KMS-11 (cell line): ENCODE results near the gene EZR.

Experiments
- H2AFZ ChIP-seq: fragments of 200-600 bp; sonication (generic); 2 replicates; pipeline ENCODE4 v1.6.1; 2016; ENCODE audit warnings: antibody characterized with exemption, mixed run types, low read depth
- H3K27ac ChIP-seq: fragments of 200-600 bp; sonication (generic); 2 replicates; pipeline ENCODE4 v1.6.1; 2016; ENCODE audit warnings: mild to moderate bottlenecking, mixed run types
- H3K27me3 ChIP-seq: fragments of 200-600 bp; sonication (generic); 2 replicates; pipeline ENCODE4 v1.6.1; 2017; ENCODE audit warnings: mild to moderate bottlenecking, low read depth, mixed run types, moderate library complexity; ENCODE audit not compliant: insufficient read depth
- H3K36me3 ChIP-seq: fragments of 200-600 bp; sonication (generic); 2 replicates; pipeline ENCODE4 v1.6.1; 2017; ENCODE audit warnings: mild to moderate bottlenecking, mixed run types; ENCODE audit not compliant: insufficient read depth
- H3K4me1 ChIP-seq: fragments of 200-600 bp; sonication (generic); 2 replicates; pipeline ENCODE4 v1.6.1; 2016; ENCODE audit warnings: mild to moderate bottlenecking, low read depth, mixed run types; ENCODE audit not compliant: poor library complexity, severe bottlenecking
- H3K4me2 ChIP-seq: fragments of 200-600 bp; sonication (generic); 2 replicates; pipeline ENCODE4 v1.7.0; 2016; ENCODE audit warnings: mild to moderate bottlenecking, mixed run types
- H3K4me3 ChIP-seq: fragments of 200-600 bp; sonication (generic); IDR thresholded peaks from 2 replicates; pipeline ENCODE4 v1.6.1; 2017; ENCODE audit warnings: low read depth, low read length, mixed read lengths; ENCODE audit not compliant: insufficient read depth
- H3K79me2 ChIP-seq: fragments of 200-600 bp; sonication (generic); 2 replicates; pipeline ENCODE4 v1.6.1; 2016; ENCODE audit warnings: low read depth, mixed run types; ENCODE audit not compliant: insufficient read depth
- H3K9ac ChIP-seq: fragments of 200-600 bp; sonication (generic); 2 replicates; pipeline ENCODE4 v1.6.1; 2016; ENCODE audit warnings: mild to moderate bottlenecking, mixed run types
- H4K20me1 ChIP-seq: fragments of 200-600 bp; sonication (generic); 2 replicates; pipeline ENCODE4 v1.6.1; 2016; ENCODE audit warnings: mild to moderate bottlenecking, mixed run types; ENCODE audit not compliant: insufficient read depth
- TF ChIP-seq, protein P1 (sequence below): fragments of 200-600 bp; sonication (generic); conservative IDR thresholded peaks from 2 replicates; pipeline ENCODE4 v1.6.1; 2017; ENCODE audit warnings: low read depth, mild to moderate bottlenecking, antibody characterized with exemption, low read length, moderate library complexity, mixed read lengths

Gene EZR

DNA sequence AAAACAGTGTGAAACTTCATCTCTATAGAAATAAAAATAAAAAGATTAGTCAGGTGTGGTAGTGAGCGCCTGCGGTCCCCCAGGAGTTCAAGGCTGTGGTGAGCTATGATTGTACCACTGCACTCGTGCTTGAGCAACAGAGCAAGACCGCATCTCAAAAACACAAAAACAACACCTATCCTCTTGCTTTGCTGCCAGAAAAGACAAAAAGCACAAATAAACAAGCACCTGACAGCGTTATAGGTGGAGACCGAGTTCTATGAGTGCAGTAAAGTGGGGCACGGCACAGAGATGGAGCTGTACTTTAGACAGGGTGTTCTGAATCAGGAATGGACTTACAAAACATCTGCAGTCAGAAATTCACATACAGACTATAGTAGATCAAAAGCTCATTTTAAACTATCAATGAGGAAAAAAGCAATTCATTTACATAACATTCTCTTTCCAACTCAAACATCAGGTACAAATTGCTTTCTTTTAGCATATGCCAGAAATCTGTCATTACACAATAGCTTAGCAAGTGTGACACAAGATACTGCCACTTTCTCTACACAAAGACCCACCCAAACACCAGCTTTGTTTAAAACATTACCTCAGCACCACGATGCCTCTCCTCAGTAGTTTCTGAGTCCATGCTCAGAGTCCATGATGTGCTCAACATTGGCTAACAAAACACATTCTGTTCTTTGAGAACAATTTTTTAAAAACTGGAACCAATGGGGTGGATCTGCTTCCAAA lies 10.1 kb downstream of the EZR start:
- no peak overlapping the region for H3K4me3 ChIP-seq
- peaks cover 91% of the 10 kb centered on the region for H3K4me1 ChIP-seq
- peaks cover 79% of the 10 kb centered on the region for H4K20me1 ChIP-seq
- H3K36me3 ChIP-seq: no peaks in the 10 kb centered on the region; the same call in 1 of the 2 replicates
- H3K4me2 ChIP-seq: no peak overlapping the region
- TF ChIP-seq, protein P1, sequence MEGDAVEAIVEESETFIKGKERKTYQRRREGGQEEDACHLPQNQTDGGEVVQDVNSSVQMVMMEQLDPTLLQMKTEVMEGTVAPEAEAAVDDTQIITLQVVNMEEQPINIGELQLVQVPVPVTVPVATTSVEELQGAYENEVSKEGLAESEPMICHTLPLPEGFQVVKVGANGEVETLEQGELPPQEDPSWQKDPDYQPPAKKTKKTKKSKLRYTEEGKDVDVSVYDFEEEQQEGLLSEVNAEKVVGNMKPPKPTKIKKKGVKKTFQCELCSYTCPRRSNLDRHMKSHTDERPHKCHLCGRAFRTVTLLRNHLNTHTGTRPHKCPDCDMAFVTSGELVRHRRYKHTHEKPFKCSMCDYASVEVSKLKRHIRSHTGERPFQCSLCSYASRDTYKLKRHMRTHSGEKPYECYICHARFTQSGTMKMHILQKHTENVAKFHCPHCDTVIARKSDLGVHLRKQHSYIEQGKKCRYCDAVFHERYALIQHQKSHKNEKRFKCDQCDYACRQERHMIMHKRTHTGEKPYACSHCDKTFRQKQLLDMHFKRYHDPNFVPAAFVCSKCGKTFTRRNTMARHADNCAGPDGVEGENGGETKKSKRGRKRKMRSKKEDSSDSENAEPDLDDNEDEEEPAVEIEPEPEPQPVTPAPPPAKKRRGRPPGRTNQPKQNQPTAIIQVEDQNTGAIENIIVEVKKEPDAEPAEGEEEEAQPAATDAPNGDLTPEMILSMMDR: no peak
- no peak overlapping the region for H2AFZ ChIP-seq
- no peak overlapping the region for H3K9ac ChIP-seq
- no peaks in the 10 kb centered on the region for H3K27me3 ChIP-seq
- H3K79me2 ChIP-seq: peaks cover 98% of the 10 kb centered on the region
- H3K27ac ChIP-seq: no peak overlapping the region

DNA sequence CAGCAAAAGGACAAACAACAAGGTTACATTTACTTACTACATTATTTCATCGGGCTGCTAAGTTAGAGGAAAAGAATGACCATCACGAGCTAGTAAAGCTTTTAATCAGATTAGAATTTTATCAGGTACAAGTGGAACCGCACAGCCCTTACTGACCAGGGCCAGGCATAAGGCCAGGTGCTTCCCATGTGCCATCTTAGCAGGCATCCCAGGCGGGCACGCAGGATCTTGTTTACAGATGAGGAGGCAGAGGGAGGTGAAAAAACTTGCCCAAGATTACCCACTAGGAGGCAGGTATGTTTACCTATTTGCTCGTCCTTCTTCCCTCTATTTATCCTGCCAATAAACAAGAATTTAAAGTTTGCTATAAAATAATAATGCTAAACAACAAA lies 10.7 kb downstream of the EZR start:
- H2AFZ ChIP-seq: no peak overlapping the region
- no peak overlapping the region for H3K9ac ChIP-seq
- no peaks in the 10 kb centered on the region for H3K27me3 ChIP-seq
- H4K20me1 ChIP-seq: peaks cover 78% of the 10 kb centered on the region
- no peaks in the 10 kb centered on the region for H3K36me3 ChIP-seq
- no peak overlapping the region for H3K27ac ChIP-seq
- TF ChIP-seq, protein P1: no peak
- no peak overlapping the region for H3K4me2 ChIP-seq
- H3K4me1 ChIP-seq: peaks cover 90% of the 10 kb centered on the region
- no peak overlapping the region for H3K4me3 ChIP-seq
- H3K79me2 ChIP-seq: peaks cover 98% of the 10 kb centered on the region

DNA sequence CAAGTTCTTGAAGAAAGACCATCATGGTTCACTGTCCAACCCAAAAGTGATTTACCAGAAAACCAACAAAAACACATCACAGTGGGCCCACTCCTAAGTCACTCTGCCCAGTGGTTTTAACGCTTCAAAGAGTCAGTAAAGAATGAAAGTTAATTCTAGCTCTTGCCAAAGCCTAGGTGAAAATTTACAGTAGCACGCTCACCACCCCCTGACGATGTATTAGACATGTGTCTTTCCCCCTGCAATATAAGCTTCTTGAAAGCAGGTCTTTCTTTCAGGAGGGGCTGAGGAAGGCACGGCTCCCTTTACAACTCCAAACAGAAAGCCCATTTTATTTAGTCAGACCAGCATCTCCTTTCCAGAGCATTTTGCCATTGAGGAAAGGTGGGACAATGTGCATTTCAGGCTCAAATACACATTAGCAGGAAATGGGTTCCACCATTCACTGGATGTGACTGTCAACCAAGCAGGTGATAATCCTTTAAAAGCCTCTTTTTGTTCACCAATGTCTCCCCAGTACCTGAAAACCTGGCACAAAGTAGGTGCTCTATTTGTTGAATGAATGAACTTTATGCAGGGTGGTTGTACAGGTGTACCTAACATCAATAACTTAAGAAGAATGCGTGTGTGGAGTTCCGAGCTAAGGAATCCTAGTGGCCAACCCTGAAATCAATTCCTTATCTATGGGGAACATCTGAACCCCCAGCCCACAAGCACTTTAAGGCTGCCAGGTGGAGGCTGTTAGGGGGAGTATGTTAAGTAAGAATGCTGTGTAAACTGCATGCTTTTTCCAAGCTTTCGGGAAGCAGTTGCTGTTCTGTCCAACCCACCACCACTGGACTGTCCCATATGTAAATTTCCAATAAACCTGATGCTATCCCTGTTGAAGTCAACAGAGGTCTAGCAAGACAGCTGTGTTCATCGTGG lies 11.4 kb downstream of the EZR start:
- no peak overlapping the region for H3K4me2 ChIP-seq
- TF ChIP-seq, protein P1: no peak
- no peak overlapping the region for H3K27ac ChIP-seq
- no peak overlapping the region for H3K9ac ChIP-seq
- no peaks in the 10 kb centered on the region for H3K36me3 ChIP-seq
- H4K20me1 ChIP-seq: peaks cover 76% of the 10 kb centered on the region
- H3K4me1 ChIP-seq: peaks cover 89% of the 10 kb centered on the region
- H2AFZ ChIP-seq: no peak overlapping the region
- H3K27me3 ChIP-seq: no peaks in the 10 kb centered on the region
- no peak overlapping the region for H3K4me3 ChIP-seq
- peaks cover 96% of the 10 kb centered on the region for H3K79me2 ChIP-seq

DNA sequence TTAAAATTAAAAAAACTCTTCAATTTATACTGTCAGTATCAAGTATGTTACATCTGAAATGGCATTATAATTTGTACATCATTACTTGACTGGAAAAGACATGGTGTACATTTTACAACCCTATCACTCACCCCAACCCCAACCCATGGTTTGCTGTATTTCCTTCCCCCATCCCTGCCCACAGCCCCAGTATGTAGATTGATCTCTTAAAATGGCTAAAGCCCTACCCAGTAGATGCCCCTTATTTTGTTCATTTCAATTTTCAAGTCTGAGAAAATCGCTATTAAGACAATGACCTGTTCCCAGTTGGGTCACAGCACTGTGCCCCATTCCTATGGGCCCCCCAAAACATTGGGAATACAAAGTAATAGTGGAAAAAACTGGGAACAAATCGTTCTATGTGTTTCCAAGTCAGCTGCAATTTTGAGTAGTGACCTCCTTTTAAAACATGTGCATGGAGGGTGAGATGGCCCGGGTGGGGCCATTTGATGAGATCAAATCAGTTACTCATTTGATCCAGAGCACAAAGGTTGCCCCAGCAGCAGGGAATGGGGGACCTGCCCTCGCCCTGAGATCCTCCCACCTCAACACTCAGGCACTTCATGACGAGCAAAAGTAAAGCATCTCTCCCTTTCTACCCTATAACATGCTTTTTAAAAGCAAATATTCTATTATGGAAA lies 13.3 kb downstream of the EZR start:
- H3K27ac ChIP-seq: no peak overlapping the region
- H4K20me1 ChIP-seq: peaks cover 68% of the 10 kb centered on the region
- peaks cover 96% of the 10 kb centered on the region for H3K79me2 ChIP-seq
- no peaks in the 10 kb centered on the region for H3K36me3 ChIP-seq
- H2AFZ ChIP-seq: no peak overlapping the region
- H3K4me1 ChIP-seq: peaks cover 79% of the 10 kb centered on the region
- no peaks in the 10 kb centered on the region for H3K27me3 ChIP-seq
- no peak overlapping the region for H3K9ac ChIP-seq
- H3K4me2 ChIP-seq: no peak overlapping the region
- no peak overlapping the region for H3K4me3 ChIP-seq
- TF ChIP-seq, protein P1: no peak
